ENCODE results near the gene RERE. TPM values are rescaled to one million over a fixed set of nuclear protein-coding genes. Genes with fewer than 3 reads are reported as not detected.

RERE gene
- total RNA-seq, 1 experiment from 2014 or later = 73.4 TPM

DNA sequence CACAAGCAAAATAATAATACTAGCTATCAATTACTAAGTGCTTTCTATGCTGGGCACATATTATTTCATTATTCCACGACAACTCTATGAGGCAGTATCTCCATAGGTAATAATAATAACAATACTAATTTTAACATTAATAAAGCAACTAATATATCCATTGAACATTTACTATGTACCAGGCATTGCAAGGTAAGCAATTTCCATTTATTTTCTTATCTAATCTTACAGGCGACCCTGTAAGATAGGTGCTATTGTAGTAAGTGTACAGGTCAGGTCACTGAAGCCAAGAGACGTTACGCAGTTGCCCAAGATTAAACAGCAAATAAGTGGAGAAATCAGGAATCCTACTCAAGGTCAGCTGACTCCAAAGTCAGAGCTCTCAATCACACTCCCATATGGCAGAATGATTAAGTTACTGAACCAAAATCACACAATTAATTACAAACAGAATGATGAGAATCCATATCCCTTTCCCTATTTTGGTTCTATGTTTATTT is 301.1 kb downstream of the RERE start:
- Histone ChIP-seq H3K9me2 (ENCODE audit: insufficient read depth) (no peaks in the 10 kb centered on the region), H3K27me3 (ENCODE audit: insufficient read depth, low read depth) (no peaks in the 10 kb centered on the region), H3K79me2 (ENCODE audit: low read depth) (no peaks in the 10 kb centered on the region), H3K36me3 (ENCODE audit: low read depth) (no peaks in the 10 kb centered on the region), H3K27ac (no peak overlapping the region), H3K4me3 (no peak overlapping the region), H3K4me2 (no peak overlapping the region), H3K4me1 (replicated peaks; ENCODE audit: insufficient read depth) (no peaks in the 10 kb centered on the region), H2AFZ (no peak overlapping the region), H3F3A (ENCODE audit: insufficient read depth, low read depth) (no peaks in the 10 kb centered on the region), H3K9me3 (ENCODE audit: insufficient read depth, low read depth) (no peaks in the 10 kb centered on the region), H4K20me1 (ENCODE audit: insufficient read depth) (no peaks in the 10 kb centered on the region)
- no TSS peak for BruUV-seq (replicated peaks)
- POLR2A ChIA-PET (ENCODE audit: unreplicated experiment) = no interaction called here
- CTCF ChIA-PET = no interaction called here
- TF ChIP-seq, protein P1, sequence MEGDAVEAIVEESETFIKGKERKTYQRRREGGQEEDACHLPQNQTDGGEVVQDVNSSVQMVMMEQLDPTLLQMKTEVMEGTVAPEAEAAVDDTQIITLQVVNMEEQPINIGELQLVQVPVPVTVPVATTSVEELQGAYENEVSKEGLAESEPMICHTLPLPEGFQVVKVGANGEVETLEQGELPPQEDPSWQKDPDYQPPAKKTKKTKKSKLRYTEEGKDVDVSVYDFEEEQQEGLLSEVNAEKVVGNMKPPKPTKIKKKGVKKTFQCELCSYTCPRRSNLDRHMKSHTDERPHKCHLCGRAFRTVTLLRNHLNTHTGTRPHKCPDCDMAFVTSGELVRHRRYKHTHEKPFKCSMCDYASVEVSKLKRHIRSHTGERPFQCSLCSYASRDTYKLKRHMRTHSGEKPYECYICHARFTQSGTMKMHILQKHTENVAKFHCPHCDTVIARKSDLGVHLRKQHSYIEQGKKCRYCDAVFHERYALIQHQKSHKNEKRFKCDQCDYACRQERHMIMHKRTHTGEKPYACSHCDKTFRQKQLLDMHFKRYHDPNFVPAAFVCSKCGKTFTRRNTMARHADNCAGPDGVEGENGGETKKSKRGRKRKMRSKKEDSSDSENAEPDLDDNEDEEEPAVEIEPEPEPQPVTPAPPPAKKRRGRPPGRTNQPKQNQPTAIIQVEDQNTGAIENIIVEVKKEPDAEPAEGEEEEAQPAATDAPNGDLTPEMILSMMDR (conservative IDR thresholded peaks at IDR 0.05) = no peak
- no peak for TF ChIP-seq EZH2 (IDR thresholded peaks at IDR 0.05; ENCODE audit: low read depth)
- intact Hi-C loops (cut with micrococcal nuclease; ENCODE audit: unreplicated experiment) = no loop called here
- DNase-seq = no peak

DNA sequence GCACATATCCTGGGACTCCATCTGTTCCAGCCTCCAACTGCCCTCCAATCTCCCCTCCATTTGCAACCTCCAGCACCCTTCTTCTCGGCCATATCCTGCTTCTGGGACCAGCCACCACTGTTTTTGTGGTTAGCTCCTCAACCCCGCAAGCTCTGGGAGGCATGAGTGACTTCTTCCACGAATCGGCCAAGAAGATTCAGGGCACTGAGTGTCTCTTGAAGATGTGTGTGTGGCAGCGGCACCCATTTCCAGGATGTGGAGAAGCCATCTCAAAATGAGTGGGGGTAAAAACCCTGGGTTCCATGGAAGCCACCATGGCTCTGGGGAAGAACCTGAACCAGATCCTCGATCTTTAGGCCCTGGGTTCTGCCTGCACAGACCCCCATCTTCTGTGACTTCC is 304.9 kb downstream of the RERE start:
- no peaks in the 10 kb centered on the region for H3K36me3 ChIP-seq (ENCODE audit: low read depth)
- TF ChIP-seq EZH2 (IDR thresholded peaks at IDR 0.05; ENCODE audit: low read depth) = no peak
- TF ChIP-seq, protein P1 (conservative IDR thresholded peaks at IDR 0.05) = no peak

DNA sequence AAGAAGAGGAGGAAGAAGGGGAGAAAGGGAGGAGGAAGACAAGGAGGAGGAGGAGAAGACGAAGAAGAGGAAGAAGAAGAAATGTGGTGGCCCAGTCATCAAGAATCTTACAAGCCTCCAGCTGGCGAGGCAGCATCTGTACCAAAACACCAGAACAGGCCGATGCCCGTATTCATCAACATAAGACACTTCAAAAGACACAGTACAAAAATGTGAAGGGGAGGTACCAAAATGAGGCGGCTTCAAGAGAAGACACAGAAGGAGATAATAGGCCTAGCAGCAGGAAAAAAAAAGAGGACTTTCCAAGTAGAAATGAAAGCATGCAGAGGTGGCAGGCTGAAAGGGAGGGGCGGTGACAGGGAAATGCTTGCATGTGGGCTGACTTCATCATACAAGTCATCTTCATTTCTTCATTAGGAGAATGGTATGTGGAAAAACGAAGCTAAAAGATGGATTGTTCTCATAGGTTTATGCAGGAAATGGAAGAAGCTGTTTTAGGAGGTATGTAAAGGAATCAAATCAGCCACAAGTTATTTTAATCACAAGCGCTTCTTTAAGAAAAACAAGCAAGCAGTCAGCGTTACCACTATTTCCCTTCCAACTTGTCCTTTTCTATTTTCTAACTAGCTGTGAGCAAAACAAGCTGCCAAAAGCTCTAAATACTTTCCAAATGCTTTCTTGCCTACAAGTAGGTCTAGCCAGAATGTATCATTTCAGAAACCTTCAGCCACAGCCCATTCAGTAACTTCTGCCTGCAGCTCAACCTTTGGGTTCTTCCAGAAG is 307.2 kb downstream of the RERE start:
- Histone ChIP-seq H3K9me3 (ENCODE audit: insufficient read depth, low read depth) (no peaks in the 10 kb centered on the region), H3K27me3 (ENCODE audit: insufficient read depth, low read depth) (no peaks in the 10 kb centered on the region), H3K27ac (no peak overlapping the region), H3F3A (ENCODE audit: insufficient read depth, low read depth) (no peaks in the 10 kb centered on the region), H2AFZ (no peak overlapping the region), H3K4me2 (no peak overlapping the region), H3K79me2 (ENCODE audit: low read depth) (no peaks in the 10 kb centered on the region), H3K4me3 (no peak overlapping the region), H3K9me2 (ENCODE audit: insufficient read depth) (no peaks in the 10 kb centered on the region), H3K4me1 (replicated peaks; ENCODE audit: insufficient read depth) (no peaks in the 10 kb centered on the region), H4K20me1 (ENCODE audit: insufficient read depth) (no peaks in the 10 kb centered on the region), H3K36me3 (ENCODE audit: low read depth) (no peaks in the 10 kb centered on the region)
- DNase-seq = no peak
- intact Hi-C loops (cut with micrococcal nuclease; ENCODE audit: unreplicated experiment) = no loop called here
- ChIA-PET CTCF (no interaction called here), POLR2A (ENCODE audit: unreplicated experiment) (no interaction called here)
- no TSS peak for BruUV-seq (replicated peaks)
- TF ChIP-seq, protein P1 (conservative IDR thresholded peaks at IDR 0.05) = no peak
- no peak for TF ChIP-seq EZH2 (IDR thresholded peaks at IDR 0.05; ENCODE audit: low read depth)

More for the DNA sequence above, 304.9 kb downstream of the RERE start:
- Histone ChIP-seq H4K20me1 (ENCODE audit: insufficient read depth) (no peaks in the 10 kb centered on the region), H3K9me3 (ENCODE audit: insufficient read depth, low read depth) (no peaks in the 10 kb centered on the region), H3K4me3 (no peak overlapping the region), H3K79me2 (ENCODE audit: low read depth) (no peaks in the 10 kb centered on the region), H3K9me2 (ENCODE audit: insufficient read depth) (no peaks in the 10 kb centered on the region), H3K27ac (no peak overlapping the region), H3K27me3 (ENCODE audit: insufficient read depth, low read depth) (no peaks in the 10 kb centered on the region), H3K4me1 (replicated peaks; ENCODE audit: insufficient read depth) (no peaks in the 10 kb centered on the region), H2AFZ (no peak overlapping the region), H3K4me2 (no peak overlapping the region), H3F3A (ENCODE audit: insufficient read depth, low read depth) (no peaks in the 10 kb centered on the region)
- POLR2A ChIA-PET (ENCODE audit: unreplicated experiment) = no interaction called here
- intact Hi-C loops (cut with micrococcal nuclease; ENCODE audit: unreplicated experiment) = no loop called here
- no TSS peak for BruUV-seq (replicated peaks)
- DNase-seq = no peak
- CTCF ChIA-PET = no interaction called here

Data from PC-9 (cell line).